T-helper 2 cell treated with Interferon-gamma antibody and Interleukin-4, amounts not matched to agents 5 μg/mL and 100 μg/mL, for 36 hours (primary cell): ENCODE results near the gene PTPDC1.

ENCODE experiments used
- DNase-seq: peaks from one replicate; pipeline ENCODE4 v3.0.0; 2021; ENCODE audit warnings: low spot score
- H3K27ac Mint-ChIP-seq: one replicate; pipeline ENCODE4 v1.8.0; 2021; ENCODE audit warnings: mild to moderate bottlenecking, mixed read lengths
- H3K27me3 Mint-ChIP-seq: one replicate; pipeline ENCODE4 v1.8.0; 2021; ENCODE audit warnings: low read depth, mixed read lengths
- H3K36me3 Mint-ChIP-seq: one replicate; pipeline ENCODE4 v1.8.0; 2021; ENCODE audit warnings: low read depth, mixed read lengths
- H3K4me1 Mint-ChIP-seq: one replicate; pipeline ENCODE4 v1.8.0; 2021; ENCODE audit warnings: low read depth, mixed read lengths
- H3K4me3 Mint-ChIP-seq: one replicate; pipeline ENCODE4 v1.8.0; 2022; ENCODE audit warnings: mild to moderate bottlenecking, moderate library complexity, mixed read lengths
- H3K9me3 Mint-ChIP-seq: one replicate; pipeline ENCODE4 v1.8.0; 2021; ENCODE audit warnings: mixed read lengths

PTPDC1 gene

DNA sequence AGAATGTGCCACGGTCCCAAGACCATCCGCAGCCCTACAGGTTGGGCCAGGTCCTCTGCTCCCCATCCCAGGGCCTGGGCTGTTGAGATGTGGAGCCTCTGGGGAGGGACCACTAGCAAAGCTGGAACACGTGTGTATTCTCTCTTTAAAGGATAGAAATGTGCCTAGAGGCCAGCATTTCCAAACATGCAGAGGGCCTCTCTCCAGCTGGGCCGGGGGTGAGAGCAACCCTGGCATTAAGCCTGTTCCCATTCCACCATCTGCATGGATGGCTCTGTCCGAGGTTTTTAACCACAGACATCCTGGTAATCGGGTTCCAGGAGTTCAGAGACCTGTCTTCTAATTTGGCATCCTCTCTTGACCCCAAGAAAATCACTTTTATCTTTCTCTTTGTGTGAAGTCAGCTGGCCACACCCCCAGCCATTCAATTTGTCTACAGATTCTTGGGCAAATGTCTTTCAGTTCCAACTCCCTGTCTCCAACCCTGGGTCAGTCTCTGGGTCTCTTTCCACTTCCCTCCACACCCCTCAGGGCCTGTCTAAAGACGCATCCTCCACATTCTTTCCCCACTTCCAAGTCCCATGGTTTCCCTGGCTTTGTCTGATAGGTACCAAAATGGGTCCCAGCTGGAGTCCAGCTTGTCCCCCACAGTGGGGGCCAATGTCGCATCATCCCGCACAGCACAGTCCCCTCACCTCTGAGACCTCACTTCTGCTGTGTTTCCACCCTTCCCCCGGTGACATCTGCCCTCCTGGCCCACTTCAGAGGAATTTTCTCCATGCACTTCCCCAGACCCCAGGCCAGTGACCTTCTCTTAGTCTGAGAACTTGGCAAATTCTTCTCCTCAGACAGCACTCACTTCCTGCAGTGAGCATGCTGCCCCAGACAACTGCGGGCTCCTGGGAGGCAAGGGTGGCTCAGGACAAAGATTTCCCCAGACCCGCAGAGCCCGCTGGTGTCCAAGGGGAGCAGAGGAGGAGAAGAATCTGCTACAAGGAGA lies 56.8 kb downstream of the PTPDC1 start:
- H3K36me3 Mint-ChIP-seq: no peaks in the 10 kb centered on the region
- H3K4me1 Mint-ChIP-seq: no peaks in the 10 kb centered on the region
- no peaks in the 10 kb centered on the region for H3K9me3 Mint-ChIP-seq
- H3K27me3 Mint-ChIP-seq: peaks cover 2% of the 10 kb centered on the region
- no peak overlapping the region for H3K4me3 Mint-ChIP-seq
- DNase-seq: no peak
- no peak overlapping the region for H3K27ac Mint-ChIP-seq

- Mint-ChIP-seq H3K36me3 (no peaks in the 10 kb centered on the region), H3K27ac (no peak overlapping the region), H3K4me1 (no peaks in the 10 kb centered on the region), H3K27me3 (no peaks in the 10 kb centered on the region), H3K4me3 (no peak overlapping the region), H3K9me3 (no peaks in the 10 kb centered on the region)
- DNase-seq: no peak
These were observed 58.1 kb downstream of the PTPDC1 start for GRCh38 chr9:94142353-94142752.

- no peaks in the 10 kb centered on the region for H3K36me3 Mint-ChIP-seq
- no peaks in the 10 kb centered on the region for H3K9me3 Mint-ChIP-seq
- H3K4me1 Mint-ChIP-seq: no peaks in the 10 kb centered on the region
- no peak overlapping the region for H3K27ac Mint-ChIP-seq
- DNase-seq: no peak
- no peaks in the 10 kb centered on the region for H3K27me3 Mint-ChIP-seq
- no peak overlapping the region for H3K4me3 Mint-ChIP-seq
These were observed 60.1 kb downstream of the PTPDC1 start for GRCh38 chr9:94144394-94144793.

- Mint-ChIP-seq H3K9me3 (no peaks in the 10 kb centered on the region), H3K27ac (no peak overlapping the region), H3K36me3 (no peaks in the 10 kb centered on the region), H3K27me3 (no peaks in the 10 kb centered on the region), H3K4me3 (no peak overlapping the region), H3K4me1 (no peaks in the 10 kb centered on the region)
- no peak for DNase-seq
These were observed 61.4 kb downstream of the PTPDC1 start for GRCh38 chr9:94145640-94146039.

DNA sequence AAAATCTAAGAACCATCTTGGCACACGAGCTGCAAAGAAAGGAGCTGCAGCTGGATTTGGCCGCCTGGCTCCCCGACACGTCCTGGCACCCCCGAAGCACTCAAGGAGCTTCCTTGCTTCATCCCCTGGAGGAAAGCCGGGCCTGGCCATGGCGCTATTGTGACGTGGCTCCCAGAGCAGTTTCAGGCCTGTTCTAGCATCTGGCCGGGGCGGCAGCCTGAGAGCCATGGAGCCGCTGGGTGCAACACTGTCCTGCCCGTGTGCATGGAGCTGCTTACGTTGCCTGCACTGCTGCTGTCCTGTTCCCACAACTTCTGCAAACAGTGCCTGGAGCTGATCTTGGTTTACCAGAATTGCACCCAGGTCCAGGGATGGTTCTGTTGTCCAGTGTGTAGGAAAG lies 63.5 kb downstream of the PTPDC1 start:
- Mint-ChIP-seq H3K9me3 (no peaks in the 10 kb centered on the region), H3K36me3 (no peaks in the 10 kb centered on the region), H3K4me1 (no peaks in the 10 kb centered on the region), H3K4me3 (no peak overlapping the region), H3K27ac (no peak overlapping the region), H3K27me3 (no peaks in the 10 kb centered on the region)
- no peak for DNase-seq

DNA sequence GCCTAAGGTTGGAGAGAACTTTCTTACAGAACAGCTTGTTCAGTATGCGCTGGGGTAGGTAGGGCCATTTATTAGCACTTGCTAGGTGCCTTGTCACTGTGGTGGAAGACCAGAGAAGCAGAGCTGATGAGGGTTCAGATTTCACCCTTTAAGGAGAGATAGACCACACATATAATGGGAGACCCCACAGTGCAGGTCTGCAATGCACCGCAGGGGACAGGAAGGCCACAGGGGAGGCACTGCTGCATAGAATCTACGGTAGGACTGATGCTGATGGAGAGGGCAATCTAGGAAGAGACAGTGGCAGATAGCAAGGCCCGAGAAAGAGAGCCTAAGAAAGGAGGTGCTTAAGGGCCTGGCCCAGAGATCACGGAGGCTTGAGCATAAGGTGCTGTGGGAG lies 64.2 kb downstream of the PTPDC1 start:
- H3K27ac Mint-ChIP-seq: no peak overlapping the region
- H3K9me3 Mint-ChIP-seq: no peaks in the 10 kb centered on the region
- DNase-seq: no peak
- H3K36me3 Mint-ChIP-seq: no peaks in the 10 kb centered on the region
- H3K27me3 Mint-ChIP-seq: no peaks in the 10 kb centered on the region
- H3K4me3 Mint-ChIP-seq: no peak overlapping the region
- no peaks in the 10 kb centered on the region for H3K4me1 Mint-ChIP-seq

- DNase-seq: no peak
- Mint-ChIP-seq H3K27ac (no peak overlapping the region), H3K27me3 (no peaks in the 10 kb centered on the region), H3K4me3 (no peak overlapping the region), H3K36me3 (no peaks in the 10 kb centered on the region), H3K4me1 (peaks cover 8% of the 10 kb centered on the region), H3K9me3 (peaks cover 6% of the 10 kb centered on the region)
These were observed 65.4 kb downstream of the PTPDC1 start for GRCh38 chr9:94149696-94150095.

DNA sequence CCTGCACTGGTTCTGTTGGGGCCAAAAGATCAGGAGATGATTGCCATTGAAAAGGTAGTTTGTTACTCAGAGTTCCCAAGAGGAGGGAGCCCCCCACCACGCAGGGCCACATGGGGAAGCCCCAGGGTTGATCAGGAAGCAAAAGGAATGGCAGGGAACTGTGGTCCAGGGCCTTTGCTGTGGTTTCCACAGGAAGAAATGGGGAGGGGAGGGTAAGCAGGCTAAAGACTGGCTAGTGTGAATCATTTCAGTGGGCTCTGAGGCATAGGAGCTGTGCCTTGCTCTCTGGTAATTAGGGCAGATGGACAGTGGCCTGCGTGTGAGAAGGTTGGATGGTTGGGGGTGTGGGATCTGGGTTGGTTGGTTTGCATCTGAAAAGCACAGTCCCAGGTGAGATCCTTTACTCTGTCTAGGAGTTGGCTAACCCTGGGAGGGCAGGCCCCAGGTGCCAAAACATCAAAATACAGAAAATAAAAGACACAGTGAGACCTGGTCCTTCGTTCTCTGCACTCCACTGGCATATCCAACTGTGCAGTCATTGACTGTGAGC lies 66.1 kb downstream of the PTPDC1 start:
- no peak for DNase-seq
- Mint-ChIP-seq H3K27me3 (no peaks in the 10 kb centered on the region), H3K4me1 (peaks cover 8% of the 10 kb centered on the region), H3K4me3 (no peak overlapping the region), H3K36me3 (no peaks in the 10 kb centered on the region), H3K27ac (no peak overlapping the region), H3K9me3 (peaks cover 7% of the 10 kb centered on the region)

DNA sequence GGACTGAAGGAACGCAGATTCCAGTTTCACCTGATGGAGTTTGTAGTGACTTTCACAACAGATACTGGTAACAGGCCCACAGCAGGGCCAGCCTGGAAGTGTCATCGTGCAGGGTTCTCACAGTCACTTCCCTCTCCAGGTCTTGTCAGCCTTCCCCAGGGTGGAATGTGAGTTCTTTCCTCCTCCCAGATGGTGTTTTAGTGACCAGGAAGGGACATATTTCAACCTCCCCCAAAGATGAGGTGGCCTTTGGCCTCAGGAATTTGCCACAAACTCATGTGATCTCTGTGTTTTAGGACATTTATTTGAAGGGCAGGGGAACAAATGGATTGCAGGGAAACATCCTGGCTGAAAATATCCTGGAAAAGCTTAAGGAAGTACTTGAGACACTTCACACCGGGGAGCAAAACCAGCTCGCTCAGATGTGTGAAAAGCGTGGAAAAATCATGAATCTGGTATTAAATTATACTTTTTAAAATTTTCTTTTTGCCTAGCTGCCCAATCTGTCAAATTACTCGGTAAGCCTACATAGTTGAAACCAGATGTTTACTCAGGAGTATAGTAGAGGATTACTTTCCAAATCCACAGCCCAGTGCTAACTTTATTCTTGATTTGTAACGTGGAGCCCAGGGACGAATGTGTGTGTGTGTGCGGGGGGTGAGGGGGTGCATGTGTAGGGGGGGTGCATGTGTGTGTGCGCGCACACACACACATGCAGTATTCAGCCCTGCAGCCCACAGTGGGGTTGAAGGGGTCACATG lies 66.8 kb downstream of the PTPDC1 start:
- DNase-seq: no peak
- H3K27me3 Mint-ChIP-seq: no peaks in the 10 kb centered on the region
- no peaks in the 10 kb centered on the region for H3K36me3 Mint-ChIP-seq
- H3K4me1 Mint-ChIP-seq: peaks cover 8% of the 10 kb centered on the region
- H3K27ac Mint-ChIP-seq: no peak overlapping the region
- H3K9me3 Mint-ChIP-seq: peaks cover 7% of the 10 kb centered on the region
- no peak overlapping the region for H3K4me3 Mint-ChIP-seq

GRCh38 chr9:94153905-94154304 lies 69.6 kb downstream of the PTPDC1 start:
- Mint-ChIP-seq H3K27ac (no peak overlapping the region), H3K4me3 (no peak overlapping the region), H3K27me3 (no peaks in the 10 kb centered on the region)

GRCh38 chr9:94156348-94157049 lies 72.2 kb downstream of the PTPDC1 start:
- Mint-ChIP-seq H3K36me3 (no peaks in the 10 kb centered on the region), H3K9me3 (peaks cover 7% of the 10 kb centered on the region), H3K4me1 (peaks cover 8% of the 10 kb centered on the region), H3K4me3 (no peak overlapping the region), H3K27ac (no peak overlapping the region), H3K27me3 (no peaks in the 10 kb centered on the region)
- no peak for DNase-seq

More at GRCh38 chr9:94153905-94154304, 69.6 kb downstream of the PTPDC1 start:
- no peaks in the 10 kb centered on the region for H3K36me3 Mint-ChIP-seq
- no peak for DNase-seq
- peaks cover 8% of the 10 kb centered on the region for H3K4me1 Mint-ChIP-seq
- peaks cover 7% of the 10 kb centered on the region for H3K9me3 Mint-ChIP-seq

DNA sequence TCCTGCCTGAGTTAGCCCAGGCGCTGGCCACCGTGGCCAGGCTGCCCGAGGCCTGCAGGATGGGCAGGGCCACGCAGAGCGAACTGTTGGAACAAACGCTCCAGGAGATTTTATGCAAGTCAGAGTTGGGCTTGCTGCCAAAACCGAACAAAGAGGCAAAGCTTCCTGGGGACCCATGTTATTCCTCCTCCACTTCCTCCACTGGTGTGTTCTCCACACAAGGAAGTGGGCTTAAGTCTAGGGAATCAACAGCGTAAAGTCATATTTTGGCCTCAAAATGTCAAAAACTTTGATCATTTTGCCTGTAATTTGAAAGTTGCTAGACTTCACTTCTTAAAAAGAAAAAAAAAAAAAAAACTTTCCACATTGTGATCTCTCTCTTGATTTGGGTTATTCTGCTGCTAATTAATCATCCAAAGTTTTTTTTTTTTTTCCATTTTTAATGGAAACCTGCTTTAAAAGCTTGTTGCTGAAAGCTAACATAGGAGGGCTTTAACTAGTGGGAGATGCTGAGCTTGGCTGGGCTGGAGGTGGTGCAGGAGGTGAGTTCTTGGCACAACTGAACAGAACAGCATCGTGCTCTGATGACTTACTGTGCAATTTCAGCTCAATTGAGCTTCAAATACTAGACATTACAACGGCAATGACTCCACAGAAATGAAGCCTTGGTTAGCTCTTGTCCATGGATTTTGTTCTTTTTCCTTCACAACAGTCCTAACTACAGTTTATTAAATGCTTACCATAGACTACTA lies 73.0 kb downstream of the PTPDC1 start:
- Mint-ChIP-seq H3K4me1 (peaks cover 8% of the 10 kb centered on the region), H3K27ac (no peak overlapping the region), H3K4me3 (no peak overlapping the region), H3K36me3 (no peaks in the 10 kb centered on the region), H3K9me3 (peaks cover 7% of the 10 kb centered on the region), H3K27me3 (no peaks in the 10 kb centered on the region)
- no peak for DNase-seq
